OCI-LY7 (cell line): ENCODE results near the gene TMEM140. TPM values are rescaled to one million over a fixed set of nuclear protein-coding genes. Genes with fewer than 3 reads are reported as not detected.

Source experiments
- BruUV-seq: library from RNA; stranded (reverse); fragments of 400-500 nt; replicated peaks from 2 replicates; lab custom pipeline; 2021; lab: Mats Ljungman, UMichigan
- CTCF ChIA-PET: fragments of 300-600 bp; sonication (Branson Sonifier 250); formaldehyde crosslinking; loops from one replicate; lab custom pipeline; 2022; ENCODE audit warnings: antibody characterized with exemption; ENCODE audit not compliant: unreplicated experiment; lab: Charles Lee
- POLR2A ChIA-PET: fragments of 300-600 bp; sonication (Branson Sonifier 250); formaldehyde crosslinking; loops from one replicate; lab custom pipeline; 2022; ENCODE audit warnings: antibody characterized with exemption; lab: Charles Lee
- DNase-seq: peaks from one replicate; pipeline ENCODE4 v3.0.0-alpha.2; 2015; ENCODE audit warnings: low spot score
- H2AFZ ChIP-seq: fragments of 200-600 bp; sonication (generic), shearing (Covaris generic); 2 replicates; pipeline ENCODE4 v1.6.1; 2014; ENCODE audit warnings: mild to moderate bottlenecking, antibody characterized with exemption, low read length, moderate library complexity
- H3K27ac ChIP-seq: fragments of 200-600 bp; sonication (generic); 2 replicates; pipeline ENCODE4 v1.5.1; 2014; ENCODE audit warnings: mixed run types, low read depth, mild to moderate bottlenecking, moderate library complexity, low read length, inconsistent platforms; ENCODE audit not compliant: poor library complexity, severe bottlenecking
- H3K36me3 ChIP-seq: fragments of 200-600 bp; sonication (generic); 2 replicates; pipeline ENCODE4 v1.6.1; 2014; ENCODE audit warnings: mild to moderate bottlenecking, antibody characterized with exemption, low read length, moderate library complexity, mixed read lengths; ENCODE audit not compliant: insufficient read depth
- H3K4me1 ChIP-seq: fragments of 200-600 bp; sonication (generic); 2 replicates; pipeline ENCODE4 v1.5.1; 2014; ENCODE audit warnings: mild to moderate bottlenecking, low read length; ENCODE audit not compliant: insufficient read depth, poor library complexity, severe bottlenecking
- H3K4me2 ChIP-seq: fragments of 200-600 bp; sonication (generic); 2 replicates; pipeline ENCODE4 v1.6.1; 2014; ENCODE audit warnings: mild to moderate bottlenecking, low read length
- H3K4me3 ChIP-seq: fragments of 200-600 bp; sonication (generic); 2 replicates; pipeline ENCODE4 v1.5.1; 2014; ENCODE audit warnings: mild to moderate bottlenecking, low read depth, low read length; ENCODE audit not compliant: poor library complexity, severe bottlenecking
- H3K79me2 ChIP-seq: fragments of 200-600 bp; sonication (generic); 2 replicates; pipeline ENCODE4 v1.6.1; 2016; ENCODE audit warnings: low read depth, mild to moderate bottlenecking, low read length, moderate library complexity, mixed read lengths; ENCODE audit not compliant: insufficient read depth
- H3K9me2 ChIP-seq: fragments of 200-600 bp; sonication (generic); 2 replicates; pipeline ENCODE4 v1.6.1; 2016; ENCODE audit warnings: mild to moderate bottlenecking, low read length, mixed read lengths; ENCODE audit not compliant: insufficient read depth
- H3K9me3 ChIP-seq: fragments of 200-600 bp; sonication (generic); 2 replicates; pipeline ENCODE4 v1.6.1; 2014; ENCODE audit warnings: mild to moderate bottlenecking, mixed run types, low read length, mixed read lengths
- H4K20me1 ChIP-seq: fragments of 200-600 bp; sonication (generic); 2 replicates; pipeline ENCODE4 v1.6.1; 2014; ENCODE audit warnings: mild to moderate bottlenecking, antibody characterized with exemption, low read length, moderate library complexity, mixed read lengths; ENCODE audit not compliant: insufficient read depth
- EZH2phosphoT487 ChIP-seq: fragments of 200-600 bp; sonication (generic); IDR thresholded peaks from 2 replicates; pipeline ENCODE4 v1.6.1; 2018; ENCODE audit warnings: low read depth, borderline replicate concordance, mild to moderate bottlenecking, mixed run types, antibody characterized with exemption, low read length, moderate library complexity, mixed read lengths
- intact Hi-C: fragments of 100-400 bp; cut with micrococcal nuclease; formaldehyde crosslinking; loops from one replicate; pipeline ENCODE4 v1.10.0; 2022; ENCODE audit not compliant: unreplicated experiment
- total RNA-seq, 2 experiments: library from RNA; depleted of rRNA in 1 of 2; stranded (reverse); fragments of >200 nt in 1 of 2; shearing (Covaris generic) in 1 of 2; gene quantifications; 2 replicates each; pipeline ENCODE4 v1.2.3, GENCODE V29; 2014 to 2022
- TF ChIP-seq, protein P1 (sequence below): fragments of 200-600 bp; sonication (generic); conservative IDR thresholded peaks from 2 replicates; pipeline ENCODE4 v1.5.1; 2014; ENCODE audit warnings: mild to moderate bottlenecking, antibody characterized with exemption, low read length, moderate library complexity, mixed read lengths

Gene TMEM140
- total RNA-seq, 2 experiments from 2014 or later = 0.41 to 1.6 TPM

DNA sequence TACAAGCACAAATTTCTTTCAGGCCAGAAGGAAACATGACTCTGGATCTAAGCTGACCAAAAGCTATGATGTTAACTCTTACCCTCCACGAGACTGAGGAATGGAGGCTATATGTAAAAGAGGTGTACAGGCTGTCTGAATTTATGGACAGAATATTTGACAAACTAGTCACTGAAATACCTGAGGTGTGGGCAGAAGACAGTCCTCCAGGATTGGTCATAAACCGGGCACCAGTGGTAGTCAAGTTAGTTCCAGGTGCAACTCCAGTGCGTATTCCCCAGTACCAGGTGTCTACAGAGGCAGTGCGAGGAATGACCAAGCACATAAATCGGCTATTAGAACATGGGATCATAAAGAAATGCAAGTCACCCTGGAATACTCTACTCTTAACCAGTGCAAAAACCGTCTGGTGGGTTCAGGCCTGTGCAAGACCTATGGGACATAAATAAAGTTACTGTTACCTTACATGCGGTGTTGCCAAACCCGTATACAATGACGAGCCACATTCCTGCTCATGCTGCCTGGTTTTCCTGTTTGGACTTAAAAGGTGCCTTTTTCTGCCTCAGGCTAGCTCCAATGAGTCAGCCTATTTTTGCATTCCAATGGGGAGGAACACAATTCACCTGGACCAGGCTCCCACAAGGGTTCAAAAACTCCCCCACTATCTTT is 29.3 kb downstream of the TMEM140 start:
- H3K9me2 ChIP-seq = no peaks in the 10 kb centered on the region
- intact Hi-C loops = loop anchor here (10.0 kb wide), 1 partner anchor 412 kb away; no protein-coding TSS in a partner anchor
- no peaks in the 10 kb centered on the region for H3K79me2 ChIP-seq
- no TSS peak for BruUV-seq
- no peak for TF ChIP-seq EZH2phosphoT487
- no peak overlapping the region for H3K4me2 ChIP-seq
- peaks cover under 1% of the 10 kb centered on the region; the same call in 1 of the 2 replicates for H3K36me3 ChIP-seq
- H3K4me3 ChIP-seq = no peak overlapping the region
- CTCF ChIA-PET = interaction anchor here (0.7 kb wide), 1 partner anchor 53 kb away, joined by 3 read pairs; no protein-coding TSS in a partner anchor
- H4K20me1 ChIP-seq = no peaks in the 10 kb centered on the region
- no peak overlapping the region for H3K27ac ChIP-seq
- no peak overlapping the region for H2AFZ ChIP-seq
- H3K4me1 ChIP-seq = peaks cover 7% of the 10 kb centered on the region
- POLR2A ChIA-PET = interaction anchor here (0.6 to 0.7 kb wide), 2 partner anchors 55 to 197 kb away, joined by 3 read pairs; no protein-coding TSS in a partner anchor
- no peak for DNase-seq
- peaks cover 23% of the 10 kb centered on the region for H3K9me3 ChIP-seq

DNA sequence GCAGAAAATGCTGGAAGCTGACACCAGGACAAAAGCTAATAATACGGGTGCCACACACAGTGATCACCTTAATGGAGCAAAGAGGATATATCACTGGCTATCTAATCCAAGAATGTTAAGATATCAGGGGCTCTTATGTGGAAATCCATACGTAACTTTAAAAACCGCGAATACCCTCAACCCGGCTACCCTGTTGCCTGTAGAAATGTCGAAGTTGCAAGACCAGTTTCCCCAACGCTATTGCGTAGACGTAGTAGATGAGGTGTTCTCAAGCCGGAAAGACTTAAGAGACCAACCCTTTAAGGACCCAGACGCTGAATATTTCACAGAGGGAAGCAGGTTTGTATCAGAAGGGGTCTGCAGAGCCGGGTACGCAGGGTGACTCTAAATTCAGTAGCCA is 30.5 kb downstream of the TMEM140 start:
- H3K27ac ChIP-seq = no peak overlapping the region
- peaks cover 23% of the 10 kb centered on the region for H3K9me3 ChIP-seq
- POLR2A ChIA-PET = interaction anchor here (0.6 to 1.7 kb wide), 3 partner anchors 17 to 324 kb away, joined by 3 read pairs; partner anchors contain the start of gene TMEM140
- H2AFZ ChIP-seq = no peak overlapping the region
- no peak overlapping the region for H3K4me3 ChIP-seq
- intact Hi-C loops = loop anchor here (10.0 kb wide), 1 partner anchor 414 kb away; no protein-coding TSS in a partner anchor
- no peak overlapping the region for H3K4me2 ChIP-seq
- CTCF ChIA-PET = no interaction called here
- peaks cover 12% of the 10 kb centered on the region; the same call in 1 of the 2 replicates for H3K36me3 ChIP-seq
- H4K20me1 ChIP-seq = no peaks in the 10 kb centered on the region
- BruUV-seq = no TSS peak
- H3K4me1 ChIP-seq = no peaks in the 10 kb centered on the region
- TF ChIP-seq EZH2phosphoT487 = no peak
- TF ChIP-seq, protein P1, sequence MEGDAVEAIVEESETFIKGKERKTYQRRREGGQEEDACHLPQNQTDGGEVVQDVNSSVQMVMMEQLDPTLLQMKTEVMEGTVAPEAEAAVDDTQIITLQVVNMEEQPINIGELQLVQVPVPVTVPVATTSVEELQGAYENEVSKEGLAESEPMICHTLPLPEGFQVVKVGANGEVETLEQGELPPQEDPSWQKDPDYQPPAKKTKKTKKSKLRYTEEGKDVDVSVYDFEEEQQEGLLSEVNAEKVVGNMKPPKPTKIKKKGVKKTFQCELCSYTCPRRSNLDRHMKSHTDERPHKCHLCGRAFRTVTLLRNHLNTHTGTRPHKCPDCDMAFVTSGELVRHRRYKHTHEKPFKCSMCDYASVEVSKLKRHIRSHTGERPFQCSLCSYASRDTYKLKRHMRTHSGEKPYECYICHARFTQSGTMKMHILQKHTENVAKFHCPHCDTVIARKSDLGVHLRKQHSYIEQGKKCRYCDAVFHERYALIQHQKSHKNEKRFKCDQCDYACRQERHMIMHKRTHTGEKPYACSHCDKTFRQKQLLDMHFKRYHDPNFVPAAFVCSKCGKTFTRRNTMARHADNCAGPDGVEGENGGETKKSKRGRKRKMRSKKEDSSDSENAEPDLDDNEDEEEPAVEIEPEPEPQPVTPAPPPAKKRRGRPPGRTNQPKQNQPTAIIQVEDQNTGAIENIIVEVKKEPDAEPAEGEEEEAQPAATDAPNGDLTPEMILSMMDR = no peak
- H3K9me2 ChIP-seq = no peaks in the 10 kb centered on the region
- H3K79me2 ChIP-seq = no peaks in the 10 kb centered on the region
- no peak for DNase-seq

DNA sequence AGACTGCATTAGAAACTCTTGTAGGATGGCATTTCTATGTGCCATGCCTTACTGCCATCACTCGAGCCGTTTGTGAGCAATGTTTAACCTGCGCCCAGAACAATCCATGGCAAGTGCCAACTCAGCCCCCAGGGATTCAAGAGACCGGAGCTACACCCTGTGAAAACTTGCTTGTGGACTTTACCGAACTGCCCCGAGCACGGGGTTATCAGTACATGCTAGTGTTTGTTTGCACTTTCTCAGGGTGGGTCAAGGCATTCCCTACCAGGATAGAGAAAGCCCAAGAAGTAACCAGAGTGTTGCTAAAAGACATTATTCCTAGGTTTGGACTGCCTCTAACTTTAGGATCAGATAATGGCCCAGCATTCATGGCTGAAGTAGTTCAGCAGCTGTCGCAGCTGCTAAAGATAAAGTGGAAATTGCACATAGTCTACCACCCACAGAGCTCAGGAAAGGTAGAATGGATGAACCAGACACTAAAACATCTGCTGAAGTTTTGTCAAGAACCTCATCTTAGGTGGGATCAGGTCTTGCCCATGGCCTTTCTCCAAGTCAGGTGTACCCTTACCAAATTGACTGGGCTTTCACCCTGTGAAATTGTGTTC is 31.6 kb downstream of the TMEM140 start:
- no peak for TF ChIP-seq EZH2phosphoT487
- TF ChIP-seq, protein P1 = no peak
- DNase-seq = no peak
- H3K36me3 ChIP-seq = peaks cover 22% of the 10 kb centered on the region
- ChIA-PET CTCF (no interaction called here), POLR2A (interaction anchor here (1.1 to 1.7 kb wide), 4 partner anchors 10 to 31 kb away, joined by 3 to 4 read pairs (median 3); partner anchors contain the start of gene TMEM140)
- no peak overlapping the region for H3K4me3 ChIP-seq
- no peaks in the 10 kb centered on the region for H3K9me2 ChIP-seq
- no TSS peak for BruUV-seq
- H3K4me2 ChIP-seq = no peak overlapping the region
- no peaks in the 10 kb centered on the region for H4K20me1 ChIP-seq
- intact Hi-C loops = loop anchor here (10.0 kb wide), 1 partner anchor 415 kb away; no protein-coding TSS in a partner anchor
- H3K4me1 ChIP-seq = no peaks in the 10 kb centered on the region
- H3K79me2 ChIP-seq = no peaks in the 10 kb centered on the region
- H3K9me3 ChIP-seq = peaks cover 23% of the 10 kb centered on the region
- H3K27ac ChIP-seq = no peak overlapping the region
- no peak overlapping the region for H2AFZ ChIP-seq
